HepG2 (cell line): ENCODE results near the gene SH2D7. TPM values are rescaled to one million over a fixed set of nuclear protein-coding genes. Genes with fewer than 3 reads are reported as not detected.

Source experiments
- ARNT ChIP-seq: fragments of 450-650 bp; IDR thresholded peaks from 2 replicates; pipeline ENCODE4 v1.6.1; 2017
- ETV6 ChIP-seq: sonication (generic); formaldehyde crosslinking; conservative IDR thresholded peaks from 2 replicates; pipeline ENCODE4 v1.4.0; 2020; ENCODE audit warnings: missing genetic modification reagents
- FOXP1 ChIP-seq, 2 experiments: fragments of 450-650 bp in 1 of 2; IDR thresholded peaks; 2 replicates each; pipeline ENCODE4 v1.6.1; 2017 to 2018; ENCODE audit warnings: antibody characterized with exemption in 1 of 2
- GABPB1 ChIP-seq: IDR thresholded peaks from 2 replicates; pipeline ENCODE4 v1.6.1; 2016; ENCODE audit warnings: mild to moderate bottlenecking, missing genetic modification reagents, moderate library complexity, missing compliant biosample characterization
- IRF2 ChIP-seq: IDR thresholded peaks from 2 replicates; pipeline ENCODE4 v1.6.1; 2018; ENCODE audit warnings: missing genetic modification reagents, missing compliant biosample characterization
- KDM1A ChIP-seq: IDR thresholded peaks from 2 replicates; pipeline ENCODE4 v1.6.1; 2016; ENCODE audit warnings: missing compliant biosample characterization
- KMT2B ChIP-seq: IDR thresholded peaks from 2 replicates; pipeline ENCODE4 v1.6.1; 2016; ENCODE audit warnings: missing genetic modification reagents, missing compliant biosample characterization
- NFKB2 ChIP-seq: sonication (generic); formaldehyde crosslinking; IDR thresholded peaks from 2 replicates; pipeline ENCODE4 v1.4.0; 2020; ENCODE audit warnings: missing genetic modification reagents, borderline replicate concordance
- NFYB ChIP-seq: sonication (generic); formaldehyde crosslinking; IDR thresholded peaks from 2 replicates; pipeline ENCODE4 v1.4.0; 2020; ENCODE audit warnings: missing genetic modification reagents
- NFYC ChIP-seq: IDR thresholded peaks from 2 replicates; pipeline ENCODE4 v1.6.1; 2016; ENCODE audit warnings: missing genetic modification reagents, missing compliant biosample characterization
- POLR2A ChIP-seq, 2 experiments: IDR thresholded peaks; 2 replicates each; pipeline ENCODE4 v1.6.1; 2011; ENCODE audit warnings: low read depth in 2 of 2, low read length in 2 of 2, mild to moderate bottlenecking in 1 of 2, moderate library complexity in 1 of 2; ENCODE audit not compliant: insufficient read depth in 1 of 2
- RXRA ChIP-seq: sonication (generic); formaldehyde crosslinking; IDR thresholded peaks from 2 replicates; pipeline ENCODE4 v1.5.1; 2020; ENCODE audit warnings: missing genetic modification reagents
- ZBTB1 ChIP-seq: sonication (generic); formaldehyde crosslinking; IDR thresholded peaks from 2 replicates; pipeline ENCODE4 v1.4.0; 2020; ENCODE audit warnings: missing genetic modification reagents, borderline replicate concordance
- ZKSCAN5 ChIP-seq: sonication (generic); formaldehyde crosslinking; IDR thresholded peaks from 2 replicates; pipeline ENCODE4 v1.5.1; 2020; ENCODE audit warnings: mild to moderate bottlenecking, missing genetic modification reagents
- ZNF30 ChIP-seq: sonication (generic); formaldehyde crosslinking; IDR thresholded peaks from 2 replicates; pipeline ENCODE4 v1.5.0; 2020; ENCODE audit warnings: mild to moderate bottlenecking, missing genetic modification reagents
- ZNF326 ChIP-seq: sonication (generic); formaldehyde crosslinking; IDR thresholded peaks from 2 replicates; pipeline ENCODE4 v1.4.0; 2020; ENCODE audit warnings: missing genetic modification reagents, borderline replicate concordance
- ZNF614 ChIP-seq: IDR thresholded peaks from 2 replicates; pipeline ENCODE4 v1.6.1; 2018; ENCODE audit warnings: missing biosample characterization, missing genetic modification reagents, inconsistent platforms, borderline replicate concordance
- ZNF616 ChIP-seq: sonication (generic); formaldehyde crosslinking; IDR thresholded peaks from 2 replicates; pipeline ENCODE4 v1.5.0; 2020; ENCODE audit warnings: low read depth, mild to moderate bottlenecking, missing genetic modification reagents
- ZNF749 ChIP-seq: sonication (generic); formaldehyde crosslinking; IDR thresholded peaks from 2 replicates; pipeline ENCODE4 v1.8.0; 2022; ENCODE audit warnings: mild to moderate bottlenecking, missing genetic modification reagents, moderate library complexity, borderline replicate concordance
- ZNF850 ChIP-seq: sonication (generic); formaldehyde crosslinking; conservative IDR thresholded peaks from 2 replicates; pipeline ENCODE4 v1.9.0; 2021; ENCODE audit warnings: mild to moderate bottlenecking, missing genetic modification reagents
- polyA plus RNA-seq, 8 experiments: library from polyadenylated mRNA; depleted of rRNA in 3 of 8; stranded (reverse) in 7 of 8; unstranded in 1 of 8; fragments of >200 nt; fragmentation: Illumina TruSeq in 4 of 8; extraction: Trizol in 4 of 8; gene quantifications; 2 replicates each; pipeline versions ENCODE4 v1.2.1 to v1.2.3, GENCODE V29; 2011 to 2016; ENCODE audit warnings: low read depth in 4 of 8, missing spikeins in 1 of 8, mixed read lengths in 1 of 8; ENCODE audit not compliant: insufficient read depth in 1 of 8
- total RNA-seq, 5 experiments: library from RNA; depleted of rRNA; stranded (reverse); fragments of >200 nt; fragmentation: Illumina TruSeq; extraction: Trizol; gene quantifications; 2 replicates each; pipeline ENCODE4 v1.2.3, GENCODE V29; 2016; ENCODE audit warnings: low read depth in 1 of 5
- TF ChIP-seq, protein P1 (sequence below): sonication (generic); formaldehyde crosslinking; IDR thresholded peaks from 2 replicates; pipeline ENCODE4 v1.5.0; 2020; ENCODE audit warnings: missing genetic modification reagents, mild to moderate bottlenecking, borderline replicate concordance
- TF ChIP-seq, protein P2 (sequence below): sonication (generic); formaldehyde crosslinking; IDR thresholded peaks from 2 replicates; pipeline ENCODE4 v1.4.0; 2020; ENCODE audit warnings: missing genetic modification reagents
- TF ChIP-seq, protein P3 (sequence below): sonication (generic); formaldehyde crosslinking; IDR thresholded peaks from 2 replicates; pipeline ENCODE4 v1.8.1; 2022; ENCODE audit warnings: low read depth, mild to moderate bottlenecking, missing genetic modification reagents
- TF ChIP-seq, protein P4 (sequence below): IDR thresholded peaks from 2 replicates; pipeline ENCODE4 v1.6.1; 2016; ENCODE audit warnings: missing genetic modification reagents, missing compliant biosample characterization

The SH2D7 gene
- total and polyA plus RNA-seq, 2 of the 13 experiments (the other 11 are each of a cell fraction or from before 2014, with no cell fraction given), result not detected

DNA sequence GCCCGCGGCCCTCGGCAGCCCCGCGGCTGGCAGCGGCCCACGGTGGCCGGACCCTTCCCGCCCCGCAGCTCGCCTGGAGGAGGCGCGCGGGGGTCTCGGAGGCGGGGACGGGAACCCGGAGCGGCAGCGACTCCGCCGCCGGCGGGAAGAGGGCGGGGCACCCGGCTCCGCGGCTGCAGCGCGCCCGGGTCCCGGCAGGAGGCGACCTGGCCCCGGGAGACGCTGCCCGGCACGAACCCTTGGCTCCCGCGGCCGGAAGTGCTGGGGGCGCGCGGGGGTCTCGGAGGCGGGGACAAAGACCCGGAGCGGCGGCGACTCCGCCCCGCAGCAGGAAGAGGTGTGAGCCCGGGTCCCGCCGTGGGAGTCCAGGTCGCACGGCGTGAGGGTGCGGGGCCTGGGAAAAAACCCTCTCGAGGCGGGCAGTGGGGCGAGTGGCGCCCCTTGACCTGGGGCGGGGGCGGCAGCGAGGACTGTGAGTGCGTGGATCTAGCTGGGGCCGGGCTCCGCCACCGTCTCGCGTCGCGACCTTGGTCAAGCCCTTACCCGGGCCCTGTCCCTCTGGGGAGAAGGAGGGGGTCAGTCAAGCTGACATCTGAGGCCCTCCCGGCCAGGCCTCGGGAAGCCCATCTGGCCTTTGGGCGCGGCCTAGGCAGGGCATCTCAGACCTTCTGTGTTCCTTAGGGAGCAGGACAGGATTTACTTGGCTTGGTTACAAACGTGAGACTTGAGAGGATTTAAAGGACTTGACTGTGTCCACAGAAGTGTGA is 39.1 kb downstream of the SH2D7 start, which contains the start of gene CIB2 (continued):
- TF ChIP-seq, protein P1, sequence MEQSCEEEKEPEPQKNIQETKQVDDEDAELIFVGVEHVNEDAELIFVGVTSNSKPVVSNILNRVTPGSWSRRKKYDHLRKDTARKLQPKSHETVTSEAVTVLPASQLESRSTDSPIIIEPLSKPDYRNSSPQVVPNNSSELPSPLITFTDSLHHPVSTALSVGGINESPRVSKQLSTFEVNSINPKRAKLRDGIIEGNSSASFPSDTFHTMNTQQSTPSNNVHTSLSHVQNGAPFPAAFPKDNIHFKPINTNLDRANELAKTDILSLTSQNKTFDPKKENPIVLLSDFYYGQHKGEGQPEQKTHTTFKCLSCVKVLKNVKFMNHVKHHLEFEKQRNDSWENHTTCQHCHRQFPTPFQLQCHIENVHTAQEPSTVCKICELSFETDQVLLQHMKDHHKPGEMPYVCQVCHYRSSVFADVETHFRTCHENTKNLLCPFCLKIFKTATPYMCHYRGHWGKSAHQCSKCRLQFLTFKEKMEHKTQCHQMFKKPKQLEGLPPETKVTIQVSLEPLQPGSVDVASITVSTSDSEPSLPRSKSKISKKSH (CRISPR knock-in tag), result 0 out of 2 replicates have a peak, but pooled peaks have one; percentile 13
- TF ChIP-seq ZNF749 (CRISPR knock-in tag), result no peak
- TF ChIP-seq NFKB2, result peak; percentile 63; the same call in 1 of the 2 replicates
- no peak; the same call in 1 of the 2 replicates for TF ChIP-seq NFYB (CRISPR knock-in tag)
- TF ChIP-seq KDM1A (CRISPR knock-in tag), result no peak
- TF ChIP-seq ZKSCAN5, result no peak
- TF ChIP-seq POLR2A (IDR thresholded peaks at IDR 0.05; ENCODE audit: insufficient read depth in 1 of 2, low read depth in 2 of 2, low read length in 2 of 2), result peak in 1 of 2 experiments; percentile 79; a peak in 2 of 4 replicates
- TF ChIP-seq ZNF614 (CRISPR knock-in tag), result 0 out of 2 replicates have a peak, but pooled peaks have one; percentile 35
- no peak for TF ChIP-seq ETV6 (CRISPR knock-in tag)
- 0 out of 2 replicates have a peak, but pooled peaks have one; percentile 75 for TF ChIP-seq ZNF616 (CRISPR knock-in tag)
- TF ChIP-seq, protein P2, sequence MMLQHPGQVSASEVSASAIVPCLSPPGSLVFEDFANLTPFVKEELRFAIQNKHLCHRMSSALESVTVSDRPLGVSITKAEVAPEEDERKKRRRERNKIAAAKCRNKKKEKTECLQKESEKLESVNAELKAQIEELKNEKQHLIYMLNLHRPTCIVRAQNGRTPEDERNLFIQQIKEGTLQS (CRISPR knock-in tag), result peak; percentile 10; the same call in 1 of the 2 replicates
- TF ChIP-seq, protein P3, sequence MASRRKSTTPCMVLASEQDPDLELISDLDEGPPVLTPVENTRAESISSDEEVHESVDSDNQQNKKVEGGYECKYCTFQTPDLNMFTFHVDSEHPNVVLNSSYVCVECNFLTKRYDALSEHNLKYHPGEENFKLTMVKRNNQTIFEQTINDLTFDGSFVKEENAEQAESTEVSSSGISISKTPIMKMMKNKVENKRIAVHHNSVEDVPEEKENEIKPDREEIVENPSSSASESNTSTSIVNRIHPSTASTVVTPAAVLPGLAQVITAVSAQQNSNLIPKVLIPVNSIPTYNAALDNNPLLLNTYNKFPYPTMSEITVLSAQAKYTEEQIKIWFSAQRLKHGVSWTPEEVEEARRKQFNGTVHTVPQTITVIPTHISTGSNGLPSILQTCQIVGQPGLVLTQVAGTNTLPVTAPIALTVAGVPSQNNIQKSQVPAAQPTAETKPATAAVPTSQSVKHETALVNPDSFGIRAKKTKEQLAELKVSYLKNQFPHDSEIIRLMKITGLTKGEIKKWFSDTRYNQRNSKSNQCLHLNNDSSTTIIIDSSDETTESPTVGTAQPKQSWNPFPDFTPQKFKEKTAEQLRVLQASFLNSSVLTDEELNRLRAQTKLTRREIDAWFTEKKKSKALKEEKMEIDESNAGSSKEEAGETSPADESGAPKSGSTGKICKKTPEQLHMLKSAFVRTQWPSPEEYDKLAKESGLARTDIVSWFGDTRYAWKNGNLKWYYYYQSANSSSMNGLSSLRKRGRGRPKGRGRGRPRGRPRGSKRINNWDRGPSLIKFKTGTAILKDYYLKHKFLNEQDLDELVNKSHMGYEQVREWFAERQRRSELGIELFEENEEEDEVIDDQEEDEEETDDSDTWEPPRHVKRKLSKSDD, result no peak
- no peak for TF ChIP-seq ZNF850
- TF ChIP-seq NFYC (CRISPR knock-in tag), result no peak
- no peak for TF ChIP-seq ZNF30 (CRISPR knock-in tag)
- TF ChIP-seq, protein P4, sequence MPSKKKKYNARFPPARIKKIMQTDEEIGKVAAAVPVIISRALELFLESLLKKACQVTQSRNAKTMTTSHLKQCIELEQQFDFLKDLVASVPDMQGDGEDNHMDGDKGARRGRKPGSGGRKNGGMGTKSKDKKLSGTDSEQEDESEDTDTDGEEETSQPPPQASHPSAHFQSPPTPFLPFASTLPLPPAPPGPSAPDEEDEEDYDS, result no peak
- TF ChIP-seq KMT2B (CRISPR knock-in tag), result no peak
- no peak for TF ChIP-seq IRF2 (CRISPR knock-in tag)
- no peak for TF ChIP-seq ZNF326 (CRISPR knock-in tag)
- TF ChIP-seq RXRA, result peak; percentile 32; the same call in 1 of the 2 replicates
- TF ChIP-seq FOXP1 (IDR thresholded peaks at IDR 0.05), result no peak
- no peak for TF ChIP-seq FOXP1 (CRISPR knock-in tag; IDR thresholded peaks at IDR 0.05)
- no peak for TF ChIP-seq ZBTB1 (CRISPR knock-in tag)
- peak; percentile 94 for TF ChIP-seq GABPB1 (CRISPR knock-in tag)
- no peak for TF ChIP-seq ARNT
